Hepatocyte (in vitro differentiated cells): ENCODE results near the gene EML6. TPM values are rescaled to one million over a fixed set of nuclear protein-coding genes. Genes with fewer than 3 reads are reported as not detected.
A peak's percentile ranks its signal among the peaks of the same experiment; 100 is the strongest.

Source experiments
- DNase-seq: peaks from one replicate; pipeline ENCODE4 v3.0.0-alpha.2; 2016; ENCODE audit warnings: low spot score
- H2AFZ ChIP-seq: fragments of 200-600 bp; sonication (generic); 2 replicates; pipeline ENCODE4 v1.6.0; 2016; ENCODE audit warnings: antibody characterized with exemption, mild to moderate bottlenecking
- H3K27ac ChIP-seq: fragments of 200-600 bp; sonication (generic); 2 replicates; pipeline ENCODE4 v1.5.1; 2016; ENCODE audit warnings: mild to moderate bottlenecking
- H3K27me3 ChIP-seq: fragments of 200-600 bp; sonication (generic); 2 replicates; pipeline ENCODE4 v1.6.1; 2016
- H3K36me3 ChIP-seq: fragments of 200-600 bp; sonication (generic); replicated peaks from 2 replicates; pipeline ENCODE4 v1.5.1; 2016; ENCODE audit warnings: low read depth; ENCODE audit not compliant: insufficient read depth
- H3K4me1 ChIP-seq: fragments of 200-600 bp; sonication (generic); 2 replicates; pipeline ENCODE4 v1.5.1; 2016; ENCODE audit warnings: mild to moderate bottlenecking, moderate library complexity; ENCODE audit not compliant: insufficient read depth
- H3K4me2 ChIP-seq: fragments of 200-600 bp; sonication (generic); 2 replicates; pipeline ENCODE4 v1.6.0; 2016
- H3K4me3 ChIP-seq: fragments of 200-600 bp; sonication (generic); 2 replicates; pipeline ENCODE4 v1.5.1; 2016; ENCODE audit warnings: mild to moderate bottlenecking
- H3K79me2 ChIP-seq: fragments of 200-600 bp; sonication (generic); 2 replicates; pipeline ENCODE4 v1.6.0; 2017; ENCODE audit warnings: mild to moderate bottlenecking
- H3K9me2 ChIP-seq: fragments of 200-600 bp; sonication (generic); replicated peaks from 2 replicates; pipeline ENCODE4 v1.6.0; 2017; ENCODE audit warnings: mild to moderate bottlenecking; ENCODE audit not compliant: insufficient read depth
- H3K9me3 ChIP-seq: fragments of 200-600 bp; sonication (generic); 2 replicates; pipeline ENCODE4 v1.5.1; 2016; ENCODE audit warnings: low read depth, mild to moderate bottlenecking
- H4K20me1 ChIP-seq: fragments of 200-600 bp; sonication (generic); 2 replicates; pipeline ENCODE4 v1.6.0; 2016; ENCODE audit warnings: mild to moderate bottlenecking; ENCODE audit not compliant: insufficient read depth, poor library complexity, severe bottlenecking
- CTCF ChIP-seq: fragments of 200-600 bp; sonication (generic); IDR thresholded peaks from 2 replicates; pipeline ENCODE4 v1.5.1; 2016; ENCODE audit warnings: antibody characterized with exemption, mild to moderate bottlenecking; ENCODE audit not compliant: poor library complexity
- EZH2 ChIP-seq: fragments of 200-600 bp; sonication (generic); IDR thresholded peaks from 2 replicates; pipeline ENCODE4 v1.6.1; 2016; ENCODE audit warnings: antibody characterized with exemption, mild to moderate bottlenecking, borderline replicate concordance
- EZH2phosphoT487 ChIP-seq: fragments of 200-600 bp; sonication (generic); IDR thresholded peaks from one replicate; pipeline ENCODE4 v1.6.1; 2018; ENCODE audit warnings: antibody characterized with exemption, mild to moderate bottlenecking, low read depth, moderate library complexity; ENCODE audit not compliant: unreplicated experiment, severe bottlenecking
- WGBS: methylation state at CpG from one replicate; pipeline ENCODE4 v1.1.6; 2016; ENCODE audit warnings: low lambda C conversion rate; ENCODE audit errors: missing lambda C conversion rate; 5-methylcytosine and 5-hydroxymethylcytosine counted together
- polyA plus RNA-seq: library from polyadenylated mRNA; unstranded; fragments of >200 nt; fragmentation: Nextera tagmentation; extraction: Ambion mirVana; gene quantifications from 2 replicates; pipeline ENCODE4 v1.2.1, GENCODE V29; 2016
- total RNA-seq: library from RNA; depleted of rRNA; stranded (reverse); fragments of >200 nt; gene quantifications from 2 replicates; pipeline ENCODE4 v1.2.3, GENCODE V29; 2014

EML6 gene
- total and polyA plus RNA-seq, 2 experiments from 2014 or later: 1.9 to 4.0 TPM

GRCh38 chr2:54954158-54954557 lies 230.7 kb downstream of the EML6 start:
- WGBS: 86% methylated on average over 7 of the region's 8 CpGs

GRCh38 chr2:54954705-54955357 lies 231.4 kb downstream of the EML6 start:
- no peak overlapping the region for H2AFZ ChIP-seq
- H3K27me3 ChIP-seq: no peaks in the 10 kb centered on the region
- H3K4me3 ChIP-seq: no peak overlapping the region
- no peaks in the 10 kb centered on the region for H3K36me3 ChIP-seq
- H4K20me1 ChIP-seq: no peaks in the 10 kb centered on the region
- no peaks in the 10 kb centered on the region for H3K9me3 ChIP-seq
- peak overlapping the region; percentile 88 for H3K27ac ChIP-seq
- H3K9me2 ChIP-seq: no peaks in the 10 kb centered on the region
- WGBS: 88% methylated on average over 3 of the region's 3 CpGs
- peaks cover 5% of the 10 kb centered on the region for H3K4me1 ChIP-seq
- no peaks in the 10 kb centered on the region for H3K79me2 ChIP-seq
- no peak for TF ChIP-seq EZH2phosphoT487
- no peak for TF ChIP-seq EZH2
- no peak for TF ChIP-seq CTCF
- H3K4me2 ChIP-seq: no peak overlapping the region
- no peak for DNase-seq

More at GRCh38 chr2:54954158-54954557, 230.7 kb downstream of the EML6 start:
- Histone ChIP-seq H3K27me3 (no peaks in the 10 kb centered on the region), H3K27ac (no peak overlapping the region), H3K9me2 (no peaks in the 10 kb centered on the region), H4K20me1 (no peaks in the 10 kb centered on the region), H2AFZ (no peak overlapping the region), H3K79me2 (no peaks in the 10 kb centered on the region), H3K4me2 (no peak overlapping the region), H3K4me3 (no peak overlapping the region), H3K36me3 (no peaks in the 10 kb centered on the region), H3K4me1 (peaks cover 5% of the 10 kb centered on the region), H3K9me3 (no peaks in the 10 kb centered on the region)
- DNase-seq: no peak
- TF ChIP-seq EZH2 (no peak), CTCF (no peak), EZH2phosphoT487 (no peak)

GRCh38 chr2:54955358-54956110 lies 232.1 kb downstream of the EML6 start:
- peaks cover 5% of the 10 kb centered on the region for H3K4me1 ChIP-seq
- H3K9me3 ChIP-seq: no peaks in the 10 kb centered on the region
- no peaks in the 10 kb centered on the region for H4K20me1 ChIP-seq
- peak overlapping the region; percentile 32 for H2AFZ ChIP-seq
- DNase-seq: no peak
- no peaks in the 10 kb centered on the region for H3K79me2 ChIP-seq
- no peaks in the 10 kb centered on the region for H3K36me3 ChIP-seq
- H3K27ac ChIP-seq: peak overlapping the region; percentile 88
- H3K9me2 ChIP-seq: no peaks in the 10 kb centered on the region
- WGBS: 71% methylated on average over 9 of the region's 9 CpGs
- H3K27me3 ChIP-seq: no peaks in the 10 kb centered on the region
- no peak overlapping the region for H3K4me3 ChIP-seq
- peak overlapping the region; percentile 30 for H3K4me2 ChIP-seq
- TF ChIP-seq EZH2phosphoT487: no peak
- no peak for TF ChIP-seq CTCF
